IMR-90 (cell line): ENCODE measurements around the gene ATP11B.

Experiments used
- CTCF ChIP-seq: conservative IDR thresholded peaks from 2 replicates; pipeline ENCODE4 v1.5.1; 2012; ENCODE audit warnings: mild to moderate bottlenecking, low read depth, low read length, improper control_type of control experiment
- SMC3 ChIP-seq: fragments of 150-350 bp; IDR thresholded peaks from 2 replicates; pipeline ENCODE4 v1.6.1; 2016; ENCODE audit warnings: low read depth, mild to moderate bottlenecking, antibody characterized with exemption, low read length, moderate library complexity

GRCh38 chr3:182891364-182891763, 98.1 kb downstream of the ATP11B start:
- TF ChIP-seq CTCF, result no peak
- no peak for TF ChIP-seq SMC3
